ENCODE data around the gene PROM1. TPM values are rescaled to one million over a fixed set of nuclear protein-coding genes. Genes with fewer than 3 reads are reported as not detected.

PROM1 gene
- total RNA-seq, 1 donor from 2014 or later = 12.4 TPM

- no peaks in the 10 kb centered on the region for H3K36me3 Mint-ChIP-seq
- no peaks in the 10 kb centered on the region for H3K9me3 Mint-ChIP-seq
- H3K27ac Mint-ChIP-seq = no peak overlapping the region
- peaks cover 71% of the 10 kb centered on the region for H3K27me3 Mint-ChIP-seq (ENCODE audit: low read depth)
- no peak for TF ChIP-seq CTCF (IDR thresholded peaks at IDR 0.05; ENCODE audit: unreplicated experiment)
- DNase-seq (ENCODE audit: low spot score in 2 of 2, unreplicated experiment in 2 of 2) = no peak
- H3K4me1 Mint-ChIP-seq = no peaks in the 10 kb centered on the region
- no peak overlapping the region for H3K4me3 Mint-ChIP-seq
Measured at GRCh38 chr4:16090096-16090705, 6.4 kb upstream of the PROM1 start.

GRCh38 chr4:16089156-16089555 lies 5.3 kb upstream of the PROM1 start:
- TF ChIP-seq CTCF (IDR thresholded peaks at IDR 0.05; ENCODE audit: unreplicated experiment) = no peak
- Mint-ChIP-seq H3K4me1 (peaks cover under 1% of the 10 kb centered on the region), H3K9me3 (no peaks in the 10 kb centered on the region), H3K27ac (no peak overlapping the region), H3K27me3 (ENCODE audit: low read depth) (peaks cover 81% of the 10 kb centered on the region), H3K4me3 (no peak overlapping the region), H3K36me3 (no peaks in the 10 kb centered on the region)
- DNase-seq (ENCODE audit: low spot score in 2 of 2, unreplicated experiment in 2 of 2) = no peak

GRCh38 chr4:16088601-16089000 lies 4.8 kb upstream of the PROM1 start:
- H3K36me3 Mint-ChIP-seq = no peaks in the 10 kb centered on the region
- peaks cover 4% of the 10 kb centered on the region for H3K4me1 Mint-ChIP-seq
- DNase-seq (ENCODE audit: low spot score in 2 of 2, unreplicated experiment in 2 of 2) = no peak
- H3K27ac Mint-ChIP-seq = no peak overlapping the region
- no peak overlapping the region for H3K4me3 Mint-ChIP-seq
- TF ChIP-seq CTCF (IDR thresholded peaks at IDR 0.05; ENCODE audit: unreplicated experiment) = no peak
- H3K9me3 Mint-ChIP-seq = no peaks in the 10 kb centered on the region
- H3K27me3 Mint-ChIP-seq (ENCODE audit: low read depth) = peaks cover 86% of the 10 kb centered on the region

- no peak overlapping the region for H3K4me3 Mint-ChIP-seq
- no peaks in the 10 kb centered on the region for H3K36me3 Mint-ChIP-seq
- H3K27ac Mint-ChIP-seq = no peak overlapping the region
- no peaks in the 10 kb centered on the region for H3K9me3 Mint-ChIP-seq
- peaks cover 85% of the 10 kb centered on the region for H3K27me3 Mint-ChIP-seq (ENCODE audit: low read depth)
- no peak for TF ChIP-seq CTCF (IDR thresholded peaks at IDR 0.05; ENCODE audit: unreplicated experiment)
- no peak for DNase-seq (ENCODE audit: low spot score in 2 of 2, unreplicated experiment in 2 of 2)
- H3K4me1 Mint-ChIP-seq = peaks cover 11% of the 10 kb centered on the region
Measured at GRCh38 chr4:16085822-16086221, 2.0 kb upstream of the PROM1 start.

- Mint-ChIP-seq H3K4me1 (peaks cover 16% of the 10 kb centered on the region), H3K9me3 (no peaks in the 10 kb centered on the region), H3K27ac (peak overlapping the region; percentile 75), H3K4me3 (peak overlapping the region; percentile 80), H3K36me3 (no peaks in the 10 kb centered on the region), H3K27me3 (ENCODE audit: low read depth) (peaks cover 62% of the 10 kb centered on the region)
- TF ChIP-seq CTCF (IDR thresholded peaks at IDR 0.05; ENCODE audit: unreplicated experiment) = no peak
- DNase-seq (ENCODE audit: low spot score in 2 of 2, unreplicated experiment in 2 of 2) = peak; percentile 62 to 83
Measured at GRCh38 chr4:16082426-16083240, 1.2 kb downstream of the PROM1 start.

Measured in mesothelial cell of epicardium (in vitro differentiated cells).